Measurements from ENCODE around the gene JAZF1. TPM values are rescaled to one million over a fixed set of nuclear protein-coding genes. Genes with fewer than 3 reads are reported as not detected.

The JAZF1 gene
- total RNA-seq, 1 experiment from 2014 or later, result 0.90 TPM

GRCh38 chr7:27970350-27970749, 210.2 kb downstream of the JAZF1 start:
- H3K4me1 ChIP-seq (replicated peaks; ENCODE audit: insufficient read depth), result no peaks in the 10 kb centered on the region
- no peak overlapping the region for H3K4me3 ChIP-seq
- POLR2A ChIA-PET (ENCODE audit: unreplicated experiment), result interaction anchor here (0.7 kb wide), 1 partner anchor 162 kb away, joined by 10 read pairs; no protein-coding TSS in a partner anchor
- H3K27me3 ChIP-seq (ENCODE audit: insufficient read depth, low read depth), result no peaks in the 10 kb centered on the region
- H3K4me2 ChIP-seq, result no peak overlapping the region
- intact Hi-C loops (cut with micrococcal nuclease; ENCODE audit: unreplicated experiment), result no loop called here
- no peak overlapping the region for H2AFZ ChIP-seq
- no peaks in the 10 kb centered on the region for H3K36me3 ChIP-seq (ENCODE audit: low read depth)
- BruUV-seq (replicated peaks), result no TSS peak
- H3K79me2 ChIP-seq (ENCODE audit: low read depth), result no peaks in the 10 kb centered on the region
- no peak overlapping the region for H3K27ac ChIP-seq
- H4K20me1 ChIP-seq (ENCODE audit: insufficient read depth), result no peaks in the 10 kb centered on the region
- no peaks in the 10 kb centered on the region for H3K9me3 ChIP-seq (ENCODE audit: insufficient read depth, low read depth)
- H3F3A ChIP-seq (ENCODE audit: insufficient read depth, low read depth), result no peaks in the 10 kb centered on the region
- TF ChIP-seq EZH2 (IDR thresholded peaks at IDR 0.05; ENCODE audit: low read depth) (no peak), CTCF (conservative IDR thresholded peaks at IDR 0.05) (no peak)
- no peak for DNase-seq
- CTCF ChIA-PET, result interaction anchor here (0.6 to 0.9 kb wide), 2 partner anchors 91 to 1760 kb away, joined by 3 to 4 read pairs; no protein-coding TSS in a partner anchor
- no peaks in the 10 kb centered on the region for H3K9me2 ChIP-seq (ENCODE audit: insufficient read depth)

- POLR2A ChIA-PET (ENCODE audit: unreplicated experiment), result no interaction called here
- no peaks in the 10 kb centered on the region for H3K9me3 ChIP-seq (ENCODE audit: insufficient read depth, low read depth)
- H3K27ac ChIP-seq, result no peak overlapping the region
- H3K79me2 ChIP-seq (ENCODE audit: low read depth), result no peaks in the 10 kb centered on the region
- no peaks in the 10 kb centered on the region for H3K27me3 ChIP-seq (ENCODE audit: insufficient read depth, low read depth)
- H4K20me1 ChIP-seq (ENCODE audit: insufficient read depth), result no peaks in the 10 kb centered on the region
- H3K9me2 ChIP-seq (ENCODE audit: insufficient read depth), result no peaks in the 10 kb centered on the region
- no peaks in the 10 kb centered on the region for H3K4me1 ChIP-seq (replicated peaks; ENCODE audit: insufficient read depth)
- no peak for TF ChIP-seq EZH2 (IDR thresholded peaks at IDR 0.05; ENCODE audit: low read depth)
- TF ChIP-seq CTCF (conservative IDR thresholded peaks at IDR 0.05), result no peak
- H3K4me3 ChIP-seq, result no peak overlapping the region
- BruUV-seq (replicated peaks), result no TSS peak
- CTCF ChIA-PET, result no interaction called here
- no peak overlapping the region for H2AFZ ChIP-seq
- H3K36me3 ChIP-seq (ENCODE audit: low read depth), result no peaks in the 10 kb centered on the region
- H3F3A ChIP-seq (ENCODE audit: insufficient read depth, low read depth), result no peaks in the 10 kb centered on the region
- intact Hi-C loops (cut with micrococcal nuclease; ENCODE audit: unreplicated experiment), result no loop called here
- no peak for DNase-seq
- no peak overlapping the region for H3K4me2 ChIP-seq
Observed at GRCh38 chr7:27969346-27969745, 211.2 kb downstream of the JAZF1 start.

GRCh38 chr7:27967639-27968038, 213.0 kb downstream of the JAZF1 start:
- Histone ChIP-seq H2AFZ (no peak overlapping the region), H3F3A (ENCODE audit: insufficient read depth, low read depth) (no peaks in the 10 kb centered on the region), H3K36me3 (ENCODE audit: low read depth) (no peaks in the 10 kb centered on the region), H3K79me2 (ENCODE audit: low read depth) (no peaks in the 10 kb centered on the region), H3K4me3 (no peak overlapping the region), H3K9me3 (ENCODE audit: insufficient read depth, low read depth) (no peaks in the 10 kb centered on the region), H3K4me1 (replicated peaks; ENCODE audit: insufficient read depth) (no peaks in the 10 kb centered on the region), H3K9me2 (ENCODE audit: insufficient read depth) (no peaks in the 10 kb centered on the region), H3K27ac (no peak overlapping the region), H3K4me2 (no peak overlapping the region), H3K27me3 (ENCODE audit: insufficient read depth, low read depth) (no peaks in the 10 kb centered on the region), H4K20me1 (ENCODE audit: insufficient read depth) (no peaks in the 10 kb centered on the region)
- DNase-seq, result no peak
- intact Hi-C loops (cut with micrococcal nuclease; ENCODE audit: unreplicated experiment), result no loop called here
- TF ChIP-seq CTCF (conservative IDR thresholded peaks at IDR 0.05) (no peak), EZH2 (IDR thresholded peaks at IDR 0.05; ENCODE audit: low read depth) (no peak)
- ChIA-PET POLR2A (ENCODE audit: unreplicated experiment) (no interaction called here), CTCF (no interaction called here)
- BruUV-seq (replicated peaks), result no TSS peak

Measured in PC-9 (cell line).